NCI-H1930 (cell line): ENCODE measurements around the gene SURF2.
A peak's percentile ranks its signal among the peaks of the same experiment; 100 is the strongest.

Experiments
- DNase-seq, 2 experiments: peaks; one replicate each; lab custom pipeline; 2025; lab: John Stamatoyannopoulos, UW

The SURF2 gene

GRCh38 chr9:133354766-133355165, 1.6 kb upstream of the SURF2 start:
- DNase-seq = no peak

GRCh38 chr9:133355881-133356357, 431 bp upstream of the SURF2 start:
- no peak for DNase-seq

DNA sequence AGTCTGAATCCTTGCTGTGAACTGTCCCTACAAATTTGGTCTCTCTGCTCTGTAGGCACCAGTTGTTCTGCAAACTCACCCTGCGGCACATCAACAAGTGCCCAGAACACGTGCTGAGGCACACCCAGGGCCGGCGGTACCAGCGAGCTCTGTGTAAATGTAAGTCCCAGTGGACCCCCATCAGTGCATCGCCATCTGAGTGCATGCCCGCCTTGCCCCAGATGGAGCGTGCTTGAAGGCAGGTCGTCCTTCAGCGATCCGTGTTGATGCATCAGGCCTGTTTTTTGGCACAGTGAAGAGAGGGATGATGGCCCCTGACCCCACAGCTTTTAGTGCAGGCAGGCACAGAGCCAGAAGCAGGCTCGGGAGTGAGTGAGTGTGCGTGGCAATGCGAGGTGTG, 1.3 kb downstream of the SURF2 start:
- no peak for DNase-seq

DNA sequence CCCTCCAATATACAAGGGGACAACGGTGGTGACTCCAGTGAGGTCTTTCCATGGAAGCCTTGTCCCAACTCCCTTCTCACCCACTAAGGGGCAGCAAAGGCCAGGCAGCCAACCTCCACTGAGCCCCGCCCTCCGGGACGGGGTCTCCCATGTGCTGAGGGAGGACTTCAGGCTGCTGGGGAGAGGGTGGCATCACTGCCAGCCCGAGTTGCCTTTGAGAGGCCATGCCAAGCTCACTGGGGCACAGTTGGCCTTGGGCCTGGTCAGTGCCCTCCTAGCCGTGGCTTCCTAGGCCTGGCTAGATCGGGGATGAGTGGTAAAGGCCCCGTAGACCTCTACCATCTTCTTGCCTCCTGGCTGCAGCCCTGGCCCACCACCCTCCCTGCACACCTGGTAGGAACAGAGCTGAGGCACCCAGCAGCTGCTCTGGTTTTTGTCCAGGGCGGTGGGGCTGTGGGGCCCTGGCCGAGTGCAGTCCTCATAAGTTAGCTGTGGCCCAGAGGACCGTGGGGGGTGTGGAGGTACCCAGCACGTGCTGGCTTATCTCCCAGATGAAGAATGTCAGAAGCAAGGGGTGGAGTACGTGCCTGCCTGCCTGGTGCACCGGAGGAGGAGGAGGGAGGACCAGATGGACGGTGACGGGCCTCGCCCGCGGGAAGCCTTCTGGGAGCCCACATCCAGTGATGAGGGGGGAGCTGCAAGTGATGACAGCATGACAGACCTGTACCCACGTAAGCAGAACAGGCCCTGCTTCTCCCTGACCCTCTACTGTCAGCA, 3.2 kb downstream of the SURF2 start:
- DNase-seq = peak in 1 of 2 experiments; percentile 37

GRCh38 chr9:133360400-133361393, 4.3 kb downstream of the SURF2 start:
- no peak for DNase-seq

GRCh38 chr9:133361507-133362092, 5.2 kb downstream of the SURF2 start:
- DNase-seq = no peak

DNA sequence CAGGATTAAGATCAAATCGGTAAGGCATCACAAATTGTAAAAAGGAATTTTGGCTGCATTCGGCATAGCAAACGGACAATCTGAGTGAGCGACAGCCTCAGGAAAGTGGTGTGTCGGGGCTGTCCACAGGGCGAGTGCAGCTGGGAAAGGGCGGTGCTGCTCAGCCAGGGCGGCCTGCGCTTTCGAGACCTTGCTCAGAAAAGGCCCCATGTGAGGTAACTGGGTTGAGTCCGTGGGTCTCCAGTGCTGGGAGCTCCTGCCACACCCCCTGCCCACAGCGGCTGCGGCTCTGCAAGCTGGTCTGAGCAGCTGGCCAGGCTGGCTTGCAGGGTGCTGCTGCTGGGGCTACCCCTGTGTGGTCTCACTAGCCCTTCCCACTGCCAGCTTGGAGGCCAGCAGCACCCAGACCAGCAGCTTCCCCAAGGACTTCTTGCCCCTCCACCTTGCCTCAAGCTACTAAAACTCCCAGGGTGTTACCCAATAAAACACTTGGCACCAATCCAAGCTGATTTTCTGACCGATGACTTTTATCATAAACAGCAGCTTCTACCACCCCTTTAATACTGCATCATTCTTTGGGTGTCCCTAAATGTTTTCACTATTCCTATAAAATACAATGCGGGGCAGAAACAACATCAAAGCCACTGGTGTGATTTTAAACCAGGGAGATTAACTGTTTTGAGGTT, 6.2 kb downstream of the SURF2 start:
- DNase-seq = no peak

DNA sequence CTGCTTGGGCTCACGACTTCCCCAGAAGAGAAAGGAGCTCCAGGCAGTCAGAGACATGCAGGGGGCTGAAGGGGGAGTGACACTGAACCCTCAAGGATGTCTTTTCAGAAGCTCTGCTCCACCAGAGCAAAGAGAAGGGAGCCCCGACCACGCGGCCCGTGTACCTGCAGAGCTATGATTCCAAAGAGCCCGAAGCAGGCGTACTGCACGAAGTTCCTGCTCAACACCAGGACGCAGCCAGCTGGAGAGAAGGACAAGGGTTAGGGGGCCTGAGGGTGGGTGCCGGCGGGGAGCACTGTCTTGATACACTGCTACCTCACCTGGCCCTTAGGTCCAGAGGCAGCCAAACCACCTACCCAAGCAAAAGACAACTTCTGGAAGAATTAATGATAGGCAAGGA, 10.1 kb downstream of the SURF2 start:
- no peak for DNase-seq

DNA sequence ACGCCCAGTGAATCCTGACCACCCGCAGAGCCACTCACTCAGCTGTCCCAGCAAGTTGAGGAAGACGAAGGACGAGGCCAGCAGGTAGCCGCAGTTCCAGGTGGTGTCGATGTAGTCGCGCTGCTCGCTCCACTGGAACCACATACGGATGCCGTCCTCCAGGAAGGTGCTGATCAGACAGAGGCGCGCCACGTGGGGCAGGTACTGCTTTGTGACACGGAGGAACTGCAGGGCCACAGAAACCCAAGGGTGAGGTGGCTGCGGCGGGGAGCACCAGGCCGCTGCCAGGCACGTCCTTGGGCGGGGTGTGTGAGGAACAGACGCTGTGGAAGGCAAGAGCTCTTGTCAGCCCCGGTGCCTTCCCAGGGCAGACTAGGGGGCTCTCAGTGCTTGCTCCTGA, 10.9 kb downstream of the SURF2 start:
- no peak for DNase-seq

DNA sequence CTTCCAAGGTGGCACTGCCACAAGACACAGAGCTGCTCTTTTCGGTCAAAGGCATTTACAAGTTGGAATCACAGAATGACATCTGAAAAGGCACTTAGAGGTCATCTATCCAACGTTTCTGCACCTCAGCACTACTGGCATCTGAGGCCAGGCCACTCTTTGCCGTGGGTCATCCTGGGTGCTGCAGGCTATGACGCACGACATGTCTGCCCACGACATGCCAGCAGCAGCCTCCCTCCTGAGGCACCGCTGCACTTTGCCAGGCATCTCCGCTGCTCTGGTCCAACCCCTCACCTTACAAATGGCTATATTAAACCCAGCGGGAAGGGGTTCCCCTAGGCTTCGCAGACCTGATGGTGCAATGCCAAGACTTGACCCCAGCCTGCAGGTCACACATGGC, 11.4 kb downstream of the SURF2 start:
- no peak for DNase-seq

GRCh38 chr9:133368249-133368881, 12.0 kb downstream of the SURF2 start:
- peak in 1 of 2 experiments; percentile 28 for DNase-seq

GRCh38 chr9:133369422-133369821, 13.1 kb downstream of the SURF2 start:
- DNase-seq = no peak

DNA sequence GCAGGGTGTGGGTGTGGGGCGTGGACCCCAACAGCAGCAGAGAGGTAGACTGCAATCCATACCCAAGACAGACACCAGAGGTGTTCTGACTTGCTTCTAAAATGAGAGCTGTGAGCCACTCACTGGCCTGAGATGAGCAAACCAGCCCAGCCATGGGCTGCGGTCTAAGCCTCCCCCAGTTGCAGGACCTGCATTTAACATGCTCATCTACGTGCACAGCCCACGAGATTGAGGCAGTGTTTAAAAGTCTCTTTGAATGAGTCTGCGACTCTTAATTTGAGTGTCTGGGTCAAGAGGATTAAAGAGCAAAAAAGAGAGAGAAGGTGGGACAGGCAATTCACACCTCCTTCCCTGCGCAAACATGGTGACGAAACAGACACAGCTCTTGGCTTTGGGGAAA, 13.6 kb downstream of the SURF2 start:
- DNase-seq = no peak

- no peak for DNase-seq
Measured at GRCh38 chr9:133370685-133371084, 14.3 kb downstream of the SURF2 start.

GRCh38 chr9:133371261-133371711, 14.9 kb downstream of the SURF2 start:
- DNase-seq = no peak

GRCh38 chr9:133372144-133372543, 15.8 kb downstream of the SURF2 start:
- DNase-seq = no peak

DNA sequence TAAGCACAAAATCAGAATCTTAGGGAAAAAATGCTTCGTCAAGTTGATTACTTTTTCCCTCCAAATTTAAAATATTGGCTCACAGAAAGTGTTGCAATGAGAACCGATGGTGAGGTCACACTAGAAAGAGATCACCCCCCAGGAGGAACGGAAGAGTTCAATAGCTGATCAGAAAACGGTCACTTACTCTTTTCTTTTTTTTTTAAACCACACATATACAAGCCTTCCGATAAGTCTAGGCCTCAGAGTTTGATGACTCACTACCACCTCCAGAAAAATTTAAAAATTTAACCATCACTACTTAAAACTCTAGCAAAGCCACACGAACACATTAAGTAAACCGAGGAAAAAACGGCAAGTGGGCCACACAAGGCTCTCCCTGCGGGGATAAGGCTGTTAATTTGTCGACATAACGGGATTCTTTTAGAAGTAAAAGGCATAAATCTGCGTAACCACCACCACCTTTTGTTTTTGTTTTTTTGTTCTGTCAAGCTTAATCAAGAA, 18.3 kb downstream of the SURF2 start:
- no peak for DNase-seq

DNA sequence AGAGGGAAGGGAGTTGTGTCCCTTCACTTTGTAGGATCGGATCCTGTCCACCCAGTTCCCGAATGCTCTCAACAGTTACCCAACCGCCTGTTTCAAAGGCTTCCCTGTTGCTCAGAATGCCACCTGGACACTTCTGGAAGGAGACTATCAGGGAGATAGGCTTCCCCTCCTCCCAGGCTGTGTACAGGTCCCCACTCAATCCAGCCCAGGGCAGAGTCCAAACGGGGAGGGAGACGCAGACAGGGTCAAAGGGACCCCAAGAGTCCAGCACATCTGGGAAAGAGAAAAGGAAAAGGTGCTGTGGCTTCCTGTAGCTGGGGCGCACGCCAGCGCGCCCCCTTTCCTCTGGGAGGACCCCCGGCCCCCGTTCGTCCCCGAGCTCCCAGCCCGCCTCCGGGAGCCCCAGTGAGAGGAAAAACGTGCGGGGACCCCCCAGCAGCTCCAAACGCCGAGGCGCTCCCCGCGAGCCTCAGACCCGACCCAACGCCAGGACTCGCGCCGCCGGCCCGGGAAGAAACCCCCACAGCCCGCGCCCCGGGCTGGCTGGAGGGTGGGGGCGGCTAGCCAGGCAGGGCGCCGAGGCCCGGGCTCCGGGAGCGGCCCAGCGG, 18.9 kb downstream of the SURF2 start:
- no peak for DNase-seq

DNA sequence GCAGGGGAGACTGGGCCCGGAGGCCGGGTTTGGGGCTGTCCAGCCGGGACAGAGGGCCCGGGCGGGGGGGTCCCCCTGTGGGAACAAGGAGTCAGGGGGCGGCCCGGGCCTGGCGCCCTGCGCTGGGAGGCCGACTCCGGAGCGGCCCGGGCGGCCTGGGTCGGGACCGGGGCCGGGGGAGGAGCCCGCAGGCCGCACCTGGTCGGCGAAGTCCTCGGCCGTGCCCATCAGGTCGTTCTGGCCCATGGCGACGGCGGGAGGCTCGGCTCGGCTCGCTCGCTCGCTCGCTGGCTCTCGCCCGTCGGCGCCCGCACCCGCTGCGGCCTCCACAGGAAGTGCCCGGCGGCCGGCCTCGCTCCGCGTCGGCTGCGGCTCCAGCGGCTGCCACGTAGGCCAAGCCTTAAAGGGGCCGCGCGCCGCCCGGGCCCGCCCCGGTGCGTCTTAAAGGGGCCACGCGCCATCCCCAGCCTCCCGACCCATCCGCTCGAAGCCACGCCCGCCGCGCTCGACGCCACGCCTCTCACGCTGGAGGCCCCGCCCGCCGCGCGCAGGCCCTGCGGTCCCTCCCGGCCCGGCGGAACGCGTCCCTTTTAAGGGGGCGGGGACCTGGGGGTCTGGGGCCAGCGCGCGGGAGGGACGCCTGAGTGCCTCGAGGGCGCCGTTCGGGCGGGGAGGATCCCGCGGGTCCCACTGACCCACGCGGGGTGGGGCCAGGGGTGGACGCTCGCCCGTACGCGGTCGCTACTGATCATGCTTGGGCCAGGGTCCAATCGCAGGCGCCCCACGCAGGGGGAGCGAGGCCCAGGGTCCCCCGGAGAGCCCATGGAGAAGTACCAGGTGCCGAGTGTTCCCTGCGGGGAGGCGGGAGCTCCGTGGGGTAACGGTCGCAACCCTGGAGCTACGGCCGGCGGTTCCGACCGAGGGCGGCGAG, 19.6 kb downstream of the SURF2 start, which contains the start of the genes STKLD1 and SURF4:
Gene STKLD1 (plus strand): TSS at position 643 of the 931 bp plus-strand sequence. CDS start 108 bp downstream, at position 751.
Gene SURF4 (minus strand): TSS at position 337 of the 931 bp plus-strand sequence. CDS start 91 bp downstream, at position 246.
- DNase-seq = peak; percentile 90 to 95
